Fibroblast of lung (primary cell): ENCODE measurements around the gene WFIKKN1. TPM values are rescaled to one million over a fixed set of nuclear protein-coding genes. Genes with fewer than 3 reads are reported as not detected.

Experiments
- DNase-seq, 2 donors: peaks; one replicate each; pipeline versions ENCODE4 v3.0.0 to v3.0.0-alpha.2; 2010; ENCODE audit warnings: low read depth in 2 of 2
- H2AFZ ChIP-seq: 2 replicates; pipeline ENCODE4 v1.5.1; 2012; ENCODE audit warnings: low read length, control low read depth, inconsistent platforms
- H3K27ac ChIP-seq: 2 replicates; pipeline ENCODE4 v1.5.1; 2011; ENCODE audit warnings: low read length, control low read depth; ENCODE audit not compliant: insufficient read depth
- H3K27me3 ChIP-seq: 2 replicates; pipeline ENCODE4 v1.5.1; 2011; ENCODE audit warnings: mild to moderate bottlenecking, low read length; ENCODE audit not compliant: control insufficient read depth, insufficient read depth
- H3K36me3 ChIP-seq: 2 replicates; pipeline ENCODE4 v1.5.1; 2011; ENCODE audit warnings: low read length; ENCODE audit not compliant: control insufficient read depth, insufficient read depth
- H3K4me1 ChIP-seq: 2 replicates; pipeline ENCODE4 v1.5.1; 2011; ENCODE audit warnings: low read length; ENCODE audit not compliant: control insufficient read depth, insufficient read depth; ENCODE audit errors: extremely low read depth
- H3K4me2 ChIP-seq: 2 replicates; pipeline ENCODE4 v1.5.1; 2011; ENCODE audit warnings: low read length, control low read depth; ENCODE audit not compliant: insufficient read depth; ENCODE audit errors: extremely low read depth
- H3K4me3 ChIP-seq, 4 experiments: fragments of 200-600 bp in 1 of 4; sonication (generic) in 1 of 4; replicated peaks in 1 of 4; 2 replicates each; pipeline ENCODE4 v1.5.1; 2011 to 2016; ENCODE audit warnings: low read length in 4 of 4, low read depth in 3 of 4, mild to moderate bottlenecking in 3 of 4, control low read depth in 2 of 4, inconsistent platforms in 1 of 4, mixed read lengths in 1 of 4; ENCODE audit not compliant: insufficient read depth in 1 of 4; ENCODE audit errors: control extremely low read depth in 1 of 4
- H3K79me2 ChIP-seq: 2 replicates; pipeline ENCODE4 v1.5.1; 2012; ENCODE audit warnings: mild to moderate bottlenecking, low read length, inconsistent platforms; ENCODE audit not compliant: control insufficient read depth, insufficient read depth
- H3K9ac ChIP-seq: 2 replicates; pipeline ENCODE4 v1.5.1; 2011; ENCODE audit warnings: mild to moderate bottlenecking, low read length, control low read depth; ENCODE audit not compliant: insufficient read depth
- H3K9me3 ChIP-seq: 2 replicates; pipeline ENCODE4 v1.5.1; 2012; ENCODE audit warnings: low read depth, low read length; ENCODE audit not compliant: control insufficient read depth, insufficient read depth
- H4K20me1 ChIP-seq: 2 replicates; pipeline ENCODE4 v1.5.1; 2011; ENCODE audit warnings: low read length; ENCODE audit not compliant: control insufficient read depth, insufficient read depth; ENCODE audit errors: extremely low read depth
- EZH2 ChIP-seq: IDR thresholded peaks from 2 replicates; pipeline ENCODE4 v1.5.1; 2012; ENCODE audit warnings: low read length, control low read depth, mild to moderate bottlenecking; ENCODE audit errors: missing control alignments
- polyA plus RNA-seq, 2 donors: library from polyadenylated mRNA; depleted of rRNA in 1 of 2; stranded (reverse) in 1 of 2; unstranded in 1 of 2; fragments of >200 nt; gene quantifications; 2 replicates each; pipeline ENCODE4 v1.2.1, GENCODE V29; 2011 to 2012; ENCODE audit warnings: missing spikeins in 1 of 2
- total RNA-seq: library from RNA; depleted of rRNA; stranded (reverse); fragments of >200 nt; gene quantifications from 2 replicates; pipeline ENCODE4 v1.2.1, GENCODE V29; 2014
- TF ChIP-seq, protein P1 (sequence below), 2 donors: IDR thresholded peaks in 1 of 2; conservative IDR thresholded peaks in 1 of 2; 1 replicate in 1 of 2; 2 replicates in 1 of 2; pipeline ENCODE4 v1.5.1; 2011 to 2012; ENCODE audit warnings: low read length in 2 of 2, control low read depth in 1 of 2, inconsistent platforms in 1 of 2, low read depth in 1 of 2, mild to moderate bottlenecking in 1 of 2

Gene WFIKKN1
- total and polyA plus RNA-seq, 2 donors (not counting 1 experiment from before 2014, with no cell fraction given) = 0.17 TPM; not detected in 1

DNA sequence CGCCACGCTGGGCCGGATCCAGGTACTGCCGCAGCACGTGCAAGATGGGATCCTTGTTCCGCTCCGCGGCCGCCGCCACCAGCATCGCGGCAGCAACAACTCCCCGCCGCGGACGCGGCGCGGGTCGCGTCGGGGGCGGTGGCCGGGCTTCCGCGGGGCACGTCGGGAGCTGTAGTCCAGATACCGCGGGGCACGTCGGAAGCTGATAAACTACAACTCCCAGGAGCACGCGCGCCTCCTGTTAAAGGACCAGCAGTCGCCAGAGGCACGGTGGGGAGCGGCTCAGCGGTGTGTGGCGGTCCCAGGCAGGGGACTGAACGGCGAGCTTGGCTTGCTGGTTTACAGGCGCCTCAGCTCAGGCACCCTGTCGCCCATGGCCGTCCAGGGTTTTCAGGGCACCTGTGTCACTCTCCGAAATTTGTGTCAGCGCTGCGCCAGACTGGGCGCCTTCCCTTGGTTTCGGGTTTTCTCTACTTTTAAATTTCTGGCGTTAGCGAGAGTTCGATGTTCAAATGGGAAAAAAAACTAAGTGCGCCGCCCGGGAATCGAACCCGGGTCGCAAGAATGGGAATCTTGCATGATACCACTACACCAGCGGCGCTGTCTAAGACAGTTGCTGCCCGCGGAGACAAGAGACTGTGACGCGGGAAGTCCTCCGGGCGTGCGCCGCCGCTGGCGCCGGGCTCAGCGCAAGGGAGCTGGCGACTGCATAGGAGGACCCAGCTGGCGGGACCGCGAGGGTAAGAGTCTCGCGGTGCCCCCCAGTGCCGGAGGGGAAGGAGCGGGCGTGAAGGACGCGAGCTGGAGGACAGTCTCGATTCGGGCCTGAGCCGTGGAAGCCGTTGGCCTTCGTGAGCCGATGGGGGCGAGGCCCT, 5.7 kb downstream of the WFIKKN1 start, which contains the start of gene METTL26:
Gene METTL26, minus strand, starts transcription at position 100 of the 875 bp plus-strand sequence. Its CDS starts 15 bp downstream, at position 85.
- H3K4me2 ChIP-seq = peak within 1 kb of the TSS; percentile 67
- H3K4me1 ChIP-seq = no peaks in the 10 kb centered on the region
- peak within 1 kb of the TSS; percentile 77 for H3K27ac ChIP-seq
- H3K9me3 ChIP-seq = no peaks in the 10 kb centered on the region
- H3K27me3 ChIP-seq = no peaks in the 10 kb centered on the region
- H3K36me3 ChIP-seq = peaks cover 11% of the 10 kb centered on the region
- peak; percentile 89 to 94 for DNase-seq
- peak within 1 kb of the TSS; percentile 88 for H3K9ac ChIP-seq
- TF ChIP-seq, protein P1, sequence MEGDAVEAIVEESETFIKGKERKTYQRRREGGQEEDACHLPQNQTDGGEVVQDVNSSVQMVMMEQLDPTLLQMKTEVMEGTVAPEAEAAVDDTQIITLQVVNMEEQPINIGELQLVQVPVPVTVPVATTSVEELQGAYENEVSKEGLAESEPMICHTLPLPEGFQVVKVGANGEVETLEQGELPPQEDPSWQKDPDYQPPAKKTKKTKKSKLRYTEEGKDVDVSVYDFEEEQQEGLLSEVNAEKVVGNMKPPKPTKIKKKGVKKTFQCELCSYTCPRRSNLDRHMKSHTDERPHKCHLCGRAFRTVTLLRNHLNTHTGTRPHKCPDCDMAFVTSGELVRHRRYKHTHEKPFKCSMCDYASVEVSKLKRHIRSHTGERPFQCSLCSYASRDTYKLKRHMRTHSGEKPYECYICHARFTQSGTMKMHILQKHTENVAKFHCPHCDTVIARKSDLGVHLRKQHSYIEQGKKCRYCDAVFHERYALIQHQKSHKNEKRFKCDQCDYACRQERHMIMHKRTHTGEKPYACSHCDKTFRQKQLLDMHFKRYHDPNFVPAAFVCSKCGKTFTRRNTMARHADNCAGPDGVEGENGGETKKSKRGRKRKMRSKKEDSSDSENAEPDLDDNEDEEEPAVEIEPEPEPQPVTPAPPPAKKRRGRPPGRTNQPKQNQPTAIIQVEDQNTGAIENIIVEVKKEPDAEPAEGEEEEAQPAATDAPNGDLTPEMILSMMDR (conservative IDR thresholded peaks at IDR 0.05 in 1 of 2, IDR thresholded peaks at IDR 0.05 in 1 of 2; ENCODE audit: low read depth in 1 of 2, low read length in 2 of 2) = no peak
- no peak for TF ChIP-seq EZH2
- peak within 1 kb of the TSS; percentile 97 for H2AFZ ChIP-seq
- H4K20me1 ChIP-seq = no peaks in the 10 kb centered on the region
- peak within 1 kb of the TSS; percentile 72 to 85 (median 82) for H3K4me3 ChIP-seq
- H3K79me2 ChIP-seq = peaks cover 4% of the 10 kb centered on the region

DNA sequence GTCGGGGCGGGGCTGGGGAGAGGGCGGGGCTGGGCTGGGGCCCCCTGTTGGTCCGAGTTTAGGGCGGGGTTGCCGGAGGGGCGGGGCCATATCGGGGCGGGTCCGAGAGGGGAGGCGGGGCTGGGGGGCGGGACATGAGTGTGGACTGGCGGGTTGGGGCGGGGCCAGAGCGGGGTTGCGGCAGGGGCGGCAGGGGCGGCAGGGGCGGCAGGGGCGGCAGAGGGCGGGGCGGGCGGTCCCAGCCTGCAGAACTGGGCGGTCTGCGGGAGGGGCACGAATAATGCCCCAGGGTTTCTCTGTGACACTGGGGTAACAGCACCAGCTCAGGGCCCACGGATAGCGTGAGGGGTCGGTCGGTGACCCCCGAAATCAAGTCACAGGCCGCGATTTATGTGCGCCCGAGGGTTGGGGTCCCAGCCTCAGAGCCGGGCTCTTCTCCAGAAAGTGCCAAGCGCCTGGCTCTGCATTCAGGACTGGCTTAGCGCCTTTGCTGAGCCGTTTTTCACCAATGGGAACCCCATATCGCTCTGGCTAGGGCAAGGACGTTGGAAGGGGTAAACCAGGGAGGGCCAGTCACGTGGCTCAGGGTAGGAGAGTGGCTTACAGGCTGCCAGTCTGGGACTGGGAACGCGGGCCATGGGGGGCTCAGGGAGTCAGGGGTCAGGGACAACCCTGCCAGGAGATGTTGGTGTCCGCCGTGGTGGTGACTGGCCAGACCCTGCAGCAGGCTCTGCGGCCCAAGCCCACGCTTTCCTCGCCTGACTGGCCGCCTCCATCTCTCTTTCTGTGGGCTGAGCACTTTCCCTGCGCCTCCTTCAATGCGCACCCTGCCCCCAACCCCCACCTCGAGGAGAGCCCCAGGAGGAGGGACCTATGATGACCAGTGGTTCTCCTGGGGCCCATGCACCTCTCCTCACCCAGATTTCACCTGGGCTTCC, 6.6 kb downstream of the WFIKKN1 start:
- no peaks in the 10 kb centered on the region for H3K9me3 ChIP-seq
- peak overlapping the region; percentile 72 to 85 (median 82) for H3K4me3 ChIP-seq
- H3K4me2 ChIP-seq = peak overlapping the region; percentile 66
- no peaks in the 10 kb centered on the region for H3K4me1 ChIP-seq
- peaks cover 4% of the 10 kb centered on the region for H3K79me2 ChIP-seq
- H3K36me3 ChIP-seq = peaks cover 11% of the 10 kb centered on the region
- TF ChIP-seq, protein P1 (conservative IDR thresholded peaks at IDR 0.05 in 1 of 2, IDR thresholded peaks at IDR 0.05 in 1 of 2; ENCODE audit: low read depth in 1 of 2, low read length in 2 of 2) = no peak
- no peak for TF ChIP-seq EZH2
- peak overlapping the region; percentile 77 for H3K27ac ChIP-seq
- H3K9ac ChIP-seq = peak overlapping the region; percentile 88
- no peaks in the 10 kb centered on the region for H4K20me1 ChIP-seq
- H2AFZ ChIP-seq = no peak overlapping the region
- H3K27me3 ChIP-seq = no peaks in the 10 kb centered on the region
- DNase-seq = peak; percentile 78 to 91

GRCh38 chr16:638034-638543, 7.3 kb downstream of the WFIKKN1 start:
- H3K79me2 ChIP-seq = peaks cover 4% of the 10 kb centered on the region
- H3K27ac ChIP-seq = no peak overlapping the region
- no peak for DNase-seq
- H3K4me3 ChIP-seq = no peak overlapping the region
- TF ChIP-seq, protein P1 (conservative IDR thresholded peaks at IDR 0.05 in 1 of 2, IDR thresholded peaks at IDR 0.05 in 1 of 2; ENCODE audit: low read depth in 1 of 2, low read length in 2 of 2) = no peak
- no peaks in the 10 kb centered on the region for H4K20me1 ChIP-seq
- no peaks in the 10 kb centered on the region for H3K27me3 ChIP-seq
- peaks cover 4% of the 10 kb centered on the region for H3K4me1 ChIP-seq
- H3K9me3 ChIP-seq = no peaks in the 10 kb centered on the region
- peaks cover 6% of the 10 kb centered on the region for H3K36me3 ChIP-seq
- H3K4me2 ChIP-seq = no peak overlapping the region
- H2AFZ ChIP-seq = no peak overlapping the region
- H3K9ac ChIP-seq = no peak overlapping the region
